Measurements from ENCODE around the gene DCAF10. TPM values are rescaled to one million over a fixed set of nuclear protein-coding genes. Genes with fewer than 3 reads are reported as not detected.

DCAF10 gene
- total RNA-seq, 2 experiments from 2014 or later: 12.8 to 20.8 TPM

- Histone ChIP-seq H3K9me3 (ENCODE audit: low read length) (no peaks in the 10 kb centered on the region), H3K4me2 (ENCODE audit: low read length) (peak overlapping the region; percentile 74), H3K9me2 (ENCODE audit: insufficient read depth, low read length) (no peaks in the 10 kb centered on the region), H2AFZ (ENCODE audit: low read length) (peak overlapping the region; percentile 56), H3K4me1 (ENCODE audit: insufficient read depth, low read length, poor library complexity, severe bottlenecking) (peaks cover 9% of the 10 kb centered on the region), H3K36me3 (ENCODE audit: insufficient read depth, low read length) (no peaks in the 10 kb centered on the region), H4K20me1 (ENCODE audit: insufficient read depth, low read length) (no peaks in the 10 kb centered on the region), H3K27ac (ENCODE audit: low read depth, low read length, poor library complexity, severe bottlenecking) (peak overlapping the region; percentile 68), H3K79me2 (ENCODE audit: insufficient read depth, low read depth, low read length) (no peaks in the 10 kb centered on the region), H3K4me3 (ENCODE audit: low read depth, low read length, poor library complexity, severe bottlenecking) (peak overlapping the region; percentile 73)
- intact Hi-C loops (cut with micrococcal nuclease; ENCODE audit: unreplicated experiment): loop anchor here (5.0 to 10.0 kb wide), 3 partner anchors 156 to 354 kb away; partner anchors contain the start of gene SHB
- POLR2A ChIA-PET: interaction anchor here (1.3 to 1.4 kb wide), 2 partner anchors 8 to 248 kb away, joined by 4 to 5 read pairs; no protein-coding TSS in a partner anchor
- TF ChIP-seq EZH2phosphoT487 (IDR thresholded peaks at IDR 0.05; ENCODE audit: borderline replicate concordance, low read depth, low read length) (no peak), CTCF (conservative IDR thresholded peaks at IDR 0.05; ENCODE audit: low read length) (no peak)
- TSS peak; percentile 89 for BruUV-seq (replicated peaks)
- CTCF ChIA-PET (ENCODE audit: unreplicated experiment): no interaction called here
- DNase-seq (ENCODE audit: low spot score): peak; percentile 62
These were observed 110.7 kb downstream of the DCAF10 start for GRCh38 chr9:37911271-37911681.

GRCh38 chr9:37913480-37914153 is 113.0 kb downstream of the DCAF10 start:
- Histone ChIP-seq H3K4me1 (ENCODE audit: insufficient read depth, low read length, poor library complexity, severe bottlenecking) (peaks cover 9% of the 10 kb centered on the region), H3K9me2 (ENCODE audit: insufficient read depth, low read length) (no peaks in the 10 kb centered on the region), H3K4me2 (ENCODE audit: low read length) (no peak overlapping the region), H3K27ac (ENCODE audit: low read depth, low read length, poor library complexity, severe bottlenecking) (no peak overlapping the region), H3K79me2 (ENCODE audit: insufficient read depth, low read depth, low read length) (no peaks in the 10 kb centered on the region), H3K36me3 (ENCODE audit: insufficient read depth, low read length) (no peaks in the 10 kb centered on the region), H3K4me3 (ENCODE audit: low read depth, low read length, poor library complexity, severe bottlenecking) (no peak overlapping the region), H4K20me1 (ENCODE audit: insufficient read depth, low read length) (no peaks in the 10 kb centered on the region), H2AFZ (ENCODE audit: low read length) (peak overlapping the region; percentile 87), H3K9me3 (ENCODE audit: low read length) (no peaks in the 10 kb centered on the region)
- intact Hi-C loops (cut with micrococcal nuclease; ENCODE audit: unreplicated experiment): loop anchor here (1.0 to 10.0 kb wide), 6 partner anchors 154 to 520 kb away; partner anchors contain the start of gene SHB
- peak; percentile 79 for DNase-seq (ENCODE audit: low spot score)
- TF ChIP-seq CTCF (conservative IDR thresholded peaks at IDR 0.05; ENCODE audit: low read length) (peak; percentile 95), EZH2phosphoT487 (IDR thresholded peaks at IDR 0.05; ENCODE audit: borderline replicate concordance, low read depth, low read length) (no peak)
- CTCF ChIA-PET (ENCODE audit: unreplicated experiment): interaction anchor here (0.6 kb wide), 1 partner anchor 174 kb away, joined by 3 read pairs; no protein-coding TSS in a partner anchor
- POLR2A ChIA-PET: interaction anchor here (0.5 kb wide), 1 partner anchor 792 kb away, joined by 5 read pairs; no protein-coding TSS in a partner anchor
- BruUV-seq (replicated peaks): no TSS peak

GRCh38 chr9:37914154-37914551 is 113.6 kb downstream of the DCAF10 start:
- ChIA-PET CTCF (ENCODE audit: unreplicated experiment) (interaction anchor here (0.6 kb wide), 1 partner anchor 18 kb away, joined by 3 read pairs; no protein-coding TSS in a partner anchor), POLR2A (no interaction called here)
- Histone ChIP-seq H4K20me1 (ENCODE audit: insufficient read depth, low read length) (no peaks in the 10 kb centered on the region), H3K9me3 (ENCODE audit: low read length) (no peaks in the 10 kb centered on the region), H3K4me1 (ENCODE audit: insufficient read depth, low read length, poor library complexity, severe bottlenecking) (peaks cover 9% of the 10 kb centered on the region), H3K4me3 (ENCODE audit: low read depth, low read length, poor library complexity, severe bottlenecking) (no peak overlapping the region), H2AFZ (ENCODE audit: low read length) (no peak overlapping the region), H3K4me2 (ENCODE audit: low read length) (no peak overlapping the region), H3K36me3 (ENCODE audit: insufficient read depth, low read length) (no peaks in the 10 kb centered on the region), H3K9me2 (ENCODE audit: insufficient read depth, low read length) (no peaks in the 10 kb centered on the region), H3K27ac (ENCODE audit: low read depth, low read length, poor library complexity, severe bottlenecking) (no peak overlapping the region), H3K79me2 (ENCODE audit: insufficient read depth, low read depth, low read length) (no peaks in the 10 kb centered on the region)
- BruUV-seq (replicated peaks): no TSS peak
- intact Hi-C loops (cut with micrococcal nuclease; ENCODE audit: unreplicated experiment): loop anchor here (5.0 to 10.0 kb wide), 3 partner anchors 153 to 351 kb away; partner anchors contain the start of gene SHB
- DNase-seq (ENCODE audit: low spot score): no peak
- no peak for TF ChIP-seq CTCF (conservative IDR thresholded peaks at IDR 0.05; ENCODE audit: low read length)
- TF ChIP-seq EZH2phosphoT487 (IDR thresholded peaks at IDR 0.05; ENCODE audit: borderline replicate concordance, low read depth, low read length): no peak

All from OCI-LY7 (cell line).